Type B pancreatic cell (in vitro differentiated cells): ENCODE results near the gene ZNF17. TPM values are rescaled to one million over a fixed set of nuclear protein-coding genes. Genes with fewer than 3 reads are reported as not detected.

ENCODE experiments used
- DNase-seq: peaks from one replicate; pipeline ENCODE4 v3.0.0; 2021; ENCODE audit warnings: mixed read lengths; ENCODE audit not compliant: unreplicated experiment; ENCODE audit errors: extremely low spot score
- H3K27ac Mint-ChIP-seq: 2 replicates; pipeline ENCODE4 v1.8.0; 2021; ENCODE audit warnings: mild to moderate bottlenecking, mixed read lengths
- H3K27me3 Mint-ChIP-seq: 2 replicates; pipeline ENCODE4 v1.8.0; 2021; ENCODE audit warnings: mixed read lengths
- H3K36me3 Mint-ChIP-seq: 2 replicates; pipeline ENCODE4 v1.8.0; 2021; ENCODE audit warnings: mixed read lengths
- H3K4me1 Mint-ChIP-seq: one replicate; pipeline ENCODE4 v1.8.0; 2021; ENCODE audit warnings: mixed read lengths; ENCODE audit not compliant: unreplicated experiment
- H3K4me3 Mint-ChIP-seq: 2 replicates; pipeline ENCODE4 v1.8.0; 2021; ENCODE audit warnings: mild to moderate bottlenecking, mixed read lengths
- H3K9me3 Mint-ChIP-seq: 2 replicates; pipeline ENCODE4 v1.8.0; 2021; ENCODE audit warnings: mixed read lengths
- total RNA-seq: library from RNA; stranded (reverse); gene quantifications from 2 replicates; pipeline ENCODE4 v1.2.1, GENCODE V29; 2021; ENCODE audit warnings: low replicate concordance
- TF ChIP-seq, protein P1 (sequence below): fragments of 200-600 bp; sonication (generic); conservative IDR thresholded peaks from 2 replicates; pipeline ENCODE4 v1.5.0; 2021; ENCODE audit warnings: antibody characterized with exemption, mild to moderate bottlenecking

ZNF17 gene
- total RNA-seq, 1 donor from 2014 or later, result 13.9 TPM

DNA sequence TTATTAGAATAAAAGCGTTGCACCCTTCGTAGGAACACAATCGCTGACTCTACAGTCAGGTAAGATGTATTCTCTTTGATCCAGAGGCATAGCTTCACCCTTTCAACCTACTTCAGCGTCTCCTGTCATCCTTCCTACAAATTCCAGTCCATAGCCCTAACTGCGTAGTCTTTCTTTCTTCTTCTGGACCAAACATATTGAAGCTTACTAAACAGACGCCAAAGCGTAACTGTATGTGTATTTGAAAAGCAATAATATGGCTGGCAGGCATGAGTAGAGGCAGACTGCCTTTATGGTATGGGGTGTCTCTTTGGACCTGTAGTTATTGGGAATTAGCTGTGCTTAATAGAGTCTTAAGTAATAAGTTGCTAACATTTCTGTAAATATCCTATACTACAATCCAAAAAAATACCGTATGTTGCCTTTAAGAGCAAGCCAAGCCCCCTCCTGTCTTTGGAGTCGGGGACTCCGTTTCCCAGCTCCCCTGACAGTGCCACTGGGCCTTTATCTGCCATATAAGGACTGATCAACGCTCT is 21.7 kb upstream of the ZNF17 start:
- Mint-ChIP-seq H3K4me1 (peaks cover 12% of the 10 kb centered on the region), H3K27ac (peak overlapping the region; percentile 98), H3K9me3 (no peaks in the 10 kb centered on the region), H3K27me3 (no peaks in the 10 kb centered on the region), H3K36me3 (peaks cover 24% of the 10 kb centered on the region), H3K4me3 (peak overlapping the region; percentile 97)
- TF ChIP-seq, protein P1, sequence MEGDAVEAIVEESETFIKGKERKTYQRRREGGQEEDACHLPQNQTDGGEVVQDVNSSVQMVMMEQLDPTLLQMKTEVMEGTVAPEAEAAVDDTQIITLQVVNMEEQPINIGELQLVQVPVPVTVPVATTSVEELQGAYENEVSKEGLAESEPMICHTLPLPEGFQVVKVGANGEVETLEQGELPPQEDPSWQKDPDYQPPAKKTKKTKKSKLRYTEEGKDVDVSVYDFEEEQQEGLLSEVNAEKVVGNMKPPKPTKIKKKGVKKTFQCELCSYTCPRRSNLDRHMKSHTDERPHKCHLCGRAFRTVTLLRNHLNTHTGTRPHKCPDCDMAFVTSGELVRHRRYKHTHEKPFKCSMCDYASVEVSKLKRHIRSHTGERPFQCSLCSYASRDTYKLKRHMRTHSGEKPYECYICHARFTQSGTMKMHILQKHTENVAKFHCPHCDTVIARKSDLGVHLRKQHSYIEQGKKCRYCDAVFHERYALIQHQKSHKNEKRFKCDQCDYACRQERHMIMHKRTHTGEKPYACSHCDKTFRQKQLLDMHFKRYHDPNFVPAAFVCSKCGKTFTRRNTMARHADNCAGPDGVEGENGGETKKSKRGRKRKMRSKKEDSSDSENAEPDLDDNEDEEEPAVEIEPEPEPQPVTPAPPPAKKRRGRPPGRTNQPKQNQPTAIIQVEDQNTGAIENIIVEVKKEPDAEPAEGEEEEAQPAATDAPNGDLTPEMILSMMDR, result no peak
- DNase-seq, result no peak

- Mint-ChIP-seq H3K27ac (peak within 1 kb of the TSS; percentile 98), H3K4me1 (peaks cover 12% of the 10 kb centered on the region), H3K27me3 (no peaks in the 10 kb centered on the region), H3K4me3 (peak within 1 kb of the TSS; percentile 97), H3K9me3 (no peaks in the 10 kb centered on the region), H3K36me3 (peaks cover 31% of the 10 kb centered on the region)
- TF ChIP-seq, protein P1, result peak; percentile 57
- DNase-seq, result peak; percentile 96
These were observed 21.0 kb upstream of the ZNF17 start, which contains the start of gene ZNF548 for GRCh38 chr19:57389730-57390598. Gene ZNF548 (plus strand): TSS chr19:57389854. CDS start chr19:57390100, 246 bp downstream.

DNA sequence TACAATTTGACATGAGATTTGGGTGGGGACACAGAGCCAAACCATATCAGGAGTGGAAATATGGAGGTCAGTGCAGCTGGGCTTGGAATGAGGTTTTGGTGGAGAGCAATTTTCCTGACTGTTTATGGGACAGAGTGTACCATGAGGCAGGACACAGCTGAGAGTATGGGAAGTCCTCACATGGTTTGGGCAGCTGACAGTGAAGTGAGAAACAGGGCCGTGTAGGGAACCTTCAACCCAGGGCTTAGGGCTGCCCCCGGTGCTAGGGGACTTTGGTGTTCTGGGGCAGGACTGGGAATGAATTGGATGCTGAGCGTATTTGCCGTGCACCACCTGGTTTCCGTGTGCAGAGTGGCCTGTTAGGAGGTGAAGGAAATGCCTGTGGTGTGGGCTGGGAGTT is 15.3 kb upstream of the ZNF17 start:
- Mint-ChIP-seq H3K36me3 (peaks cover 76% of the 10 kb centered on the region), H3K4me1 (peaks cover 5% of the 10 kb centered on the region), H3K27me3 (no peaks in the 10 kb centered on the region), H3K4me3 (no peak overlapping the region), H3K9me3 (peaks cover 21% of the 10 kb centered on the region), H3K27ac (no peak overlapping the region)
- DNase-seq, result peak; percentile 42
- TF ChIP-seq, protein P1, result no peak

- no peak overlapping the region for H3K4me3 Mint-ChIP-seq
- DNase-seq, result no peak
- no peak overlapping the region for H3K27ac Mint-ChIP-seq
- H3K9me3 Mint-ChIP-seq, result peaks cover 21% of the 10 kb centered on the region
- peaks cover 77% of the 10 kb centered on the region for H3K36me3 Mint-ChIP-seq
- H3K27me3 Mint-ChIP-seq, result no peaks in the 10 kb centered on the region
- no peaks in the 10 kb centered on the region for H3K4me1 Mint-ChIP-seq
- TF ChIP-seq, protein P1, result no peak
These were observed 12.1 kb upstream of the ZNF17 start for GRCh38 chr19:57398868-57399267.

DNA sequence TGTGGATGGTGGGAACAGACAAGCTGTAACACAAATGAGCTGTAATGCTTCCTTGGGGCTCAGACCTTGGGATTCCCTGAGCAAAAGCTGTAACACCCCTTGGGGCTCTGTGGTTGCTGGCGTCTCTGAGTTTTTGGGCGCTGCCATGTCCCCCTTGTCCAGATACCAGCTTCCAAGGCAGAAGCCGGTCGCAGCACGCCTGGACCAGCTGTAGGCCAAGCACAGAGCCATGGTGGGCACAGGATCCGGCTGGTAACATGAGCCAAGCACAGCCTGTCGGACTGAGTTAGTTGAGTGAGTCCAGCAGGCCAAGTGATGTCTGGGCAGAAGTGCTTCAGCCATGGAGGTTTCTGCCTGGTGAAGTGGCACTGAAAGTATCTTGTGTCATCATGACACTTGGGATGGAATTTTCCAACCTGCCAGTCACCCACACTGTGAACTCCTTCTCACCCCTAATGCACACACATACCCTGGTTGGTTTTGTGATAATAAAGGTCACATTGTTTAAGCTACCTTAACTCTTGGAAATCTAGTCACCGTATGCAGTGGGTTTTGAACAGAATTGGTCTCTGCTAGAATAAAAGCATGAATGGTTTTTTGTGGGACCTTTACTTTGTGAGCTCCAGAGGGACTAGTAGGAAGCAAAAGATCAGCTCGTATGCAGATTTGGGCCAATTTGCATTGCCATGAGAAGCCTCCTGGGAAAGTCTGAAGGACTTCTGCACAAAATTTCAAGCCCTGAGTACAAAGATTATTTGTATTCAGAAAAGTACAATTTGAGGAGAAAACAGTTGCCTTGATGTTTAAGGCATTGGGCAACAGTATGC is 7.0 kb upstream of the ZNF17 start:
- DNase-seq, result no peak
- H3K27me3 Mint-ChIP-seq, result no peaks in the 10 kb centered on the region
- peaks cover 26% of the 10 kb centered on the region for H3K36me3 Mint-ChIP-seq
- H3K4me1 Mint-ChIP-seq, result no peaks in the 10 kb centered on the region
- peaks cover 5% of the 10 kb centered on the region for H3K9me3 Mint-ChIP-seq
- H3K4me3 Mint-ChIP-seq, result no peak overlapping the region
- no peak overlapping the region for H3K27ac Mint-ChIP-seq
- TF ChIP-seq, protein P1, result no peak
